HG02610 (cell line): ENCODE results near the gene ICOSLG.
"Not testable (repeated sequence)": the region's sequence is repeated elsewhere in the genome, so short reads cannot be mapped to it uniquely, and the experiment has no call there.

Experiments used
- ATAC-seq: cut with Tn5 transposase; IDR thresholded peaks from one replicate; pipeline ENCODE4 v1.9.1; 2021; ENCODE audit warnings: mild to moderate bottlenecking, moderate library complexity; ENCODE audit not compliant: unreplicated experiment

ICOSLG gene

GRCh38 chr21:44227614-44228013, 13.1 kb downstream of the ICOSLG start:
- ATAC-seq = not testable (repeated sequence)

DNA sequence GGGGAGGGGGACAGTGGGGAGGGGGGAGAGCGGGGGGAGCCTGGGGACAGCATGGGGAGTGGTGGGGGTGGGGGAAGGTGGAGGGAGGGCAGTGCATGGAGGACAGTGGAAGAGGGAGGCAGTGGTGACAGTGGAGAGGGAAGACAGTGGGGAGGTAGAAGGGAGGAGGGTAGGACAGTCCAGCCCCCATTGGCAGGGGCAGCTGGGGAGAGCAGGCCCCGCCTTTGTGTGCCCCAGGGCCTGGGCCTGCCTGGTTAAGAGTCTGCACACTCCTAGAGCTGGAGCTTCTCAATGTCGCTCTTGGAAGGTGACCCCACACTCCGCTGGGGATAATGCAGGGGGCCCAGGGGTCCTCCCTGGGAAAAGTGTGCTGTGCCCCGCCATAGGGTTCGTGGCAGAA, 15.1 kb downstream of the ICOSLG start:
- ATAC-seq = not testable (repeated sequence)

DNA sequence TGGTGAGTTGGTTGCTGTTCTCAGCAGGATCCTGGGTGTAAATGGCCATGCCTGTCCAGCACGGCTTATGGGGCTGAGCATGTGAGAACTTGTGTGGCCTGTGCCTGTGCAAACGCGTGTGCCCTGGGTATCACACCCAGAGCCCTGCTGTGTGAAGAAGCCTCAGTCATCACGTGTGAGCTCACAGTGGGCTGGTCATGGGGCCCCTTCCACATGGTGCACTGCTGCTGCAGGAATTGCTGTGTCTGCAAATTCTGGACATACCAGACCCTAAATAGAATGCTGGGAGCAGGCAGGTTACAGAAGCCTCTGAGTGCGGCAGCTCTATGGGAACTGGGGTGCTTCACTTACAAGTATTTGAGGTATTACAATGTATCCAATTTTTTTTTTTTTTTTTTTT, 17.4 kb downstream of the ICOSLG start:
- not testable (repeated sequence) for ATAC-seq

- ATAC-seq = not testable (repeated sequence)
These were observed 20.1 kb downstream of the ICOSLG start for GRCh38 chr21:44220674-44221073.

DNA sequence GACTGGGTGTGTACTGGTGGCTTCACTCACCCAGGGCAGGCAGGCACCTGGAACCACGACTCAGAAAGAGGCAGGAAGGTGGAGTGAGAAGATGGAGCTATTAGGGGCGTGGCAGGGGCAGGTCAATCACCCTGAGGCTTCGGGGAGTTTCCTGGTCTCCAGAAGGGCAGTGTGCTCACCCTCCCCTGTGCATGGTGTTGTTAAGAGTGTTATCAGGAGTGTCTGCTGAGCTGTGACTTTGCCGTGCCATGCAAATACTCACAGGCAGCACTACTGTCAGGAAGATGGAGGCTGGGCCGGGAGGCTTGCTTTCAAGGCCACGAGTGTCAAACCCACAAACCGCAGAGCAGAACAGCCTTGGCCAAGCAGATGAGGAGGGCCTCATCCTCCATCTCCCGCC, 22.3 kb downstream of the ICOSLG start:
- ATAC-seq = peak; percentile 50

DNA sequence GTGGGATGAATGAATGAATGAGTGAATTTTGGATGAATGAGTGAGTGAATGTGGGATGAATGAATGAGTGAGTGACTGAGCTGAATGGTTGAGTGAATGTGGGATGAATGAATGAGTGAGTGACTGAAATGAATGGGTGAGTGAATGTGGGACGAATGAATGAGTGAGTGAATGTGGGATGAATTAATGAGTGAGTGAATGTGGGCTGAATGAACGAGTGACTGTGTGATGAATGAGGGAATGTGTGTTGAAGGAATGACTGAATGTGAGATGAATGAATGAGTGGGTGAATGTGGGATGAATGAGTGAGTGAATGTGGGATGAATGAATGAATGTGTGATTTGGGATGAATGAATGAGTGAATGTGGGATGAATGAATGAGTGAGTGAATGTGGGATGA, 28.8 kb downstream of the ICOSLG start:
- not testable (repeated sequence) for ATAC-seq

DNA sequence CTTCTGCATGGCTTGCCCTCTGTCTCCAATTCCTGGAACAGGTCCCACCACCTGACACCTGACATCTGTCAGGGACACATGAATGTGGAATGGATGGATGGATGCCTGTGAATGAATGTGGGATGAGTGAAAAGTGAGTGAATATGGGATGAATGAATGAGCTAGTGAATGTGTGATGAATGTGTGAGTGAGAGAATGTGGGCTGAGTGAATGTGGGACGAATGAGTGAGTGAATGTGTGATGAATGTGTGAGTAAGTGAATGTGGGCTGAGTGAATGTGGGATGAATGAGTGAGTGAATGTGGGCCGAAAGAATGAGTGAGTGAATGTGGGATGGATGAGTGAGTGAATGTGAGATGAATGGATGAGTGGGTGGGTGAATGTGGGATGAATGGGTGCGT, 29.2 kb downstream of the ICOSLG start:
- ATAC-seq = not testable (repeated sequence)

- not testable (repeated sequence) for ATAC-seq
These were observed 32.7 kb downstream of the ICOSLG start for GRCh38 chr21:44207860-44208646.

DNA sequence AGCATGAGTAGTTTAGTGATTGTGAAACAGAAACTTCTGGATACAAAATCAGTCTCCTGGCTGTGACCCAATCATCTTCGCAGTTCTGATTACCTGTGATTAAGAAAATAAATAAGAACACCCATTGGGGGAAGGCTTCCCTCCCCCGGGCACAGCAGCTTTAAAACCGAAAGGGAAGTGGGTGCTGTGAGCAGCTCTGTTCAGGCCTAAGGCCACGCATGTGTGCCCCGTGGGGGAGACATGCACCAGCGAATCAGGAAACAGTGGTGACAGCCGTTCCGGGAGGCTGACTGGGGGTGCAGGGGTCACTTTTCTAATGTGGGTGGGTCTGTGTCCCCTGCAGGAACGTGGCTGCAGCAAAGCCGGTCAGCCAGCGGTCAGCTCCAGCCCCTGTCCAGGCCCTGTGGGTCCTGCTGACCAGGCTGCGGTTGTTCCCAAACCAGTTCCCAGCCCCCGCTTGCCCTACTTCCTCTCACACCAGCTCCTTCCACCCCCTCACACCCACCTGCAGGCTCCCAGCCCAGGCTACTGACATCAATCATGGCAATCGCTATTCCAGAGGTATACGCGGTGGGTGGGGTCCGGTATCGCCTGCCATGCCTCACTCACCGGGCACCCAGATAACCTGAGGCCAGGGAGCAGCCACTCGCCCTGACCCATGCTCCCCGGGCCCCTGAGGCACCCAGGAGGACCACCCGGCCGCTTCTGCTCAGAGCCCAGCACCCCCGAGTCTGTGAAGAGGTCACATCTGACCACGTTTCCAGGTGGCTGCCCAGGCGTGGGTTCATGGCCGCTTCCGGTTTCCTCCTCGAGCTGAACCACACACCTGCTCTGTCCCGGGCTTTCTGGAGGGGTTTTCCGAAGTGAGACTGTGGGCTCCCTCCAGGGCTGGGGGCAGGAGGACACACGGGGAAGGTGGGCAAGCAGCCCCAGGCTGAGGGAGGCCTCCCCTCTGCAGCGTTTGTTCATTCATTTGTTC, 33.8 kb downstream of the ICOSLG start:
- ATAC-seq = peak; percentile 64

DNA sequence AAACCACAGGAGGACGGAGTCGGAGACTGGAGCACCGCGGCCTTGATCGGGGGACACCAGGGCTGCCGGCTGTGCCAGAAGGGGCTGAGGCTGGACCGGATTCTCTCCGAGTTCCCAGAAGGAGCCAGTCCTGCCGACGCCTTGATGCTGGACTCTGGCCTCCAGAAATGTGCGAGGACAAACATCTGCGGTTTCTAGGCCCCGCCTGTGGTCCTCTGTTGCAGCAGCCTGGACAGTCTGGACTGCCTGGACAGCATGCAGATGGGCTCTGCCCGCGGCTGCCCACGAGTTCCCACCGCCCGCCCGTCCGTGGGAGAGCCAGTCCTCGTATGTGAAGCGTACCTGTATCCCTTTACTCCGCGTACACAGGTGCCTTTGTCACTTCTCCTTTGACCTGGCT, 34.6 kb downstream of the ICOSLG start:
- ATAC-seq = not testable (repeated sequence)

GRCh38 chr21:44202590-44203299, 38.0 kb downstream of the ICOSLG start:
- not testable (repeated sequence) for ATAC-seq

- not testable (repeated sequence) for ATAC-seq
These were observed 40.7 kb downstream of the ICOSLG start for GRCh38 chr21:44199997-44200396.

- no peak for ATAC-seq
These were observed 41.3 kb downstream of the ICOSLG start for GRCh38 chr21:44199448-44199847.

GRCh38 chr21:44197156-44197516, 43.6 kb downstream of the ICOSLG start:
- not testable (repeated sequence) for ATAC-seq

DNA sequence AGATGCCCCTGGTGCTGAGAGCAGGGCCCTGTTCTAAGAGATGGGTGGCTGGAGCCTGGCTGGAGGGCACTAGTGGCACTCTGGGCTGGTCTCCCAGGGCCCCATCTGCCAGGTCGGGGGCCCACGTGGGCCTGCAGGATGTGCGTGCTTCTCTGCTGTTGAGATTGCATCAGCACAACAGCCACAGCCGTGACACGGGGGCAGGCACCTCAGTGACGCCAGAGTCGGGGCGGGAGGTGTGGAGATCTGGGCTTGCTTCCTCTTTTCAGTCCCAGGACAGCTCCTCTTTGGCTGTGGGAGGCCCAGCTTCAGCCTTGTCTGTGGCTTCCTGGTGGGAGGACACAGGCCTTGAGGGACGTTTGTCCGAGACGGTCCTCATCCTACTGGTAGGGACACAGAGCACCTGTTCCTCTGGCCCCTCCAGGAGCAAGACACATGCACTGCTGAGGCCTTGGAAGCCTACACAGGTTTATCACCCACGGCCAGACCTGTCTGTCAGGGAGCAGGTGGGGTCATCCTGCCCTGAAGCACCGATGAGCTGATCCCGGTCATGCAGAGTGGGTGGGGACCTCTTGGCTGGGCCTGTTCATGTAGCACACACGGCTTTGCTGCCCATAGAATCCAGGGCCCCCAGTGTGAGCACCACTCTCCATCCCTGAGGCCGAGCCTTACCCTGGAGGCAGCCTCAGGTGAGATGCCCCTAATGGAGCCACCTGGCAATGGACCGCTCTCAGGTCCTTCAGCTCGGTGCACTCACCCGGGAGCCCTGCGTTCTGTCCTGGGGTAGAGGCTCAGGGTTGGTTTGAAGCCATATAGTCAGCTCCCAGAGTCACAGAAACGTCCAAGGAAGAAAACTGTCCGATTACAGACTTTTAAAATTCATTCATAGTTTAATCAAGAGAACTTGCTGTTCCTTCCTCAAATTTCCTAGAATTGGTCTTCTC, 44.3 kb downstream of the ICOSLG start:
- ATAC-seq = not testable (repeated sequence)

DNA sequence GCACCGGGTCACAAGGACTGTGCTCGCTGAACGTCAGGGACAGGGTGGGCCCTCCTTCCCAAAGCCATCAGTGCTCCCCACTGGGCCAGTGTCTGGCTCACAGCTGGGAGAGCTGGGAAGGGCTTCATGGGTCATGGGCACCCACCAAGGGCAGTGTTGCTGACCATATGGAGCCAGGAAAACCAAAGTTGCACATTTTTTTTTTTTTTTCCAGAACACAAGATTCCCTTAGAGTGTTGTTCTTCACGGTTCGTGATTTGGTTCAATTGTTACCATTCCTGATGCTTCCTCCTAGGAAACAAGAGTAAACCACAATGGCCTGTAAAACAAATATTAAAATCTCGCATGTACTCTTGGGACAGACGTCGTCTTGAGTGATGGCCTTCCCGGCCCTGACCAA, 45.9 kb downstream of the ICOSLG start:
- not testable (repeated sequence) for ATAC-seq

- not testable (repeated sequence) for ATAC-seq
These were observed 46.3 kb downstream of the ICOSLG start for GRCh38 chr21:44194451-44194850.

- not testable (repeated sequence) for ATAC-seq
These were observed 47.6 kb downstream of the ICOSLG start for GRCh38 chr21:44193108-44193507.

DNA sequence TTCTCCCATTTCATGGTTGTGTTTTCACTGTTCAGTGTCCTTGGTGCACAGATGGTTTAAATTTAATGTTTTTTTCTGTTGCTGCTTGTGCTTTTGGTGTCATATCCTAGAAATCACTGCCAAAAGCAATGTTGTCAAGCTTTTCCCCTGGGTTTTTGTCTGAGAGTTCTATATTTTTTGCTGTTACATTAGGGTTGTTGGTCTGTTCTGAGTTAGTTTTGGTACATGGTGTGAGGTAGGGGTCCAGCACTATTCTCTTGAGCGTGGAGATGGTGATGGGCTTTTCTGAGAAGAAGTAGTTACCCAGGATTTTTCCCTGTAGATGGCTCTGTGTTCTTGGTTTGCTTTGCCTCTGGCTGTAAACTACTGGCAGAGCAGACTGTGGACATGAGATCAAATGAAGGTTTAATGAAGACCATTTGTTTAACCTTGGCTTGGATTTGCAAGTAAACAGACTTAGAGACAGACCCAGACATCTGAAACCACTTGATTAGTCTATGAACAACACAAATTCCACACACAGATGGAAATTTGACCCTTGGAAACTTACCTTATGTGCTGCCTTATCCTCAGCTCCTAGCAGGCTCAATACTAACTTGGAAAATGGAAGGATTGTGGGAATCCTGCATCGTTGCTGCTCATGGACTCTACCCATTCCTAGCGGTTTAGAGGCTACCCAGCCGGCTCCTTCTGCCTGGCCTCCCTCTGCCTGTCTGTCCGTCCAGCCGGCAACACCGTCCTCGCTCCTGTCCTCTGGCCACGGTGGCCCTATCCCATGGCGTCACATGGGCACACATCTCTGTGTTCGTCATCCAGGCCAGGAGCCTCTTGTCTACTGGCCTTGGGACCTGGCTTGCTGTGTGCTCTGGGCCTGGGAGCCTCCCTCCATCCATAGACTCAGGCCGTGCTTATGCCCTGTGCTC, 50.1 kb downstream of the ICOSLG start:
- ATAC-seq = not testable (repeated sequence)
